H1 (cell line): ENCODE data around the gene ZNF483. TPM values are rescaled to one million over a fixed set of nuclear protein-coding genes. Genes with fewer than 3 reads are reported as not detected.
A peak's percentile ranks its signal among the peaks of the same experiment; 100 is the strongest.

Experiments
- CTCF ChIA-PET: fragments of 300-600 bp; sonication (Branson Sonifier 250); formaldehyde crosslinking; loops from one replicate; lab custom pipeline; 2021; ENCODE audit not compliant: partially characterized antibody; lab: Charles Lee
- POLR2A ChIA-PET: fragments of 300-600 bp; sonication (Branson Sonifier 250); formaldehyde crosslinking; loops from one replicate; lab custom pipeline; 2021; ENCODE audit warnings: inconsistent platforms; ENCODE audit not compliant: partially characterized antibody; lab: Charles Lee
- DNase-seq, 2 experiments: peaks; one replicate each; pipeline versions ENCODE4 v3.0.0 to v3.0.0-alpha.2; 2010 to 2022; ENCODE audit warnings: low spot score in 2 of 2, low read depth in 1 of 2, mixed read lengths in 1 of 2
- FAIRE-seq: peaks from 2 replicates; lab custom pipeline; 2011; peaks lifted over from hg19 to GRCh38; lab: Jason Lieb, UNC
- H2AFZ ChIP-seq: 2 replicates; pipeline ENCODE4 v1.8.1; 2012; ENCODE audit warnings: low read length, inconsistent platforms
- H2AK5ac ChIP-seq: 2 replicates; pipeline ENCODE4 v1.6.1; 2013; ENCODE audit warnings: low read depth, low read length
- H2BK120ac ChIP-seq: replicated peaks from 2 replicates; pipeline ENCODE3; 2013; ENCODE audit warnings: low read depth, low read length, inconsistent platforms
- H2BK12ac ChIP-seq: 2 replicates; pipeline ENCODE4 v1.6.1; 2013; ENCODE audit warnings: low read depth, low read length
- H2BK15ac ChIP-seq: 2 replicates; pipeline ENCODE4 v1.6.1; 2013; ENCODE audit warnings: low read length
- H2BK20ac ChIP-seq: 2 replicates; pipeline ENCODE4 v1.6.1; 2013; ENCODE audit warnings: low read length
- H2BK5ac ChIP-seq: 2 replicates; pipeline ENCODE4 v1.6.1; 2013; ENCODE audit warnings: low read depth, low read length
- H3K14ac ChIP-seq: 2 replicates; pipeline ENCODE4 v1.6.1; 2013; ENCODE audit warnings: inconsistent platforms; ENCODE audit not compliant: insufficient read length
- H3K18ac ChIP-seq: 2 replicates; pipeline ENCODE4 v1.6.1; 2013; ENCODE audit warnings: low read length; ENCODE audit errors: extremely low read depth
- H3K23ac ChIP-seq: 2 replicates; pipeline ENCODE4 v1.6.1; 2013; ENCODE audit warnings: inconsistent platforms; ENCODE audit not compliant: insufficient read length
- H3K23me2 ChIP-seq: 2 replicates; pipeline ENCODE4 v1.6.1; 2013; ENCODE audit warnings: low read depth, low read length
- H3K27ac ChIP-seq: 2 replicates; pipeline ENCODE4 v1.6.1; 2011; ENCODE audit warnings: low read depth, low read length, inconsistent platforms
- H3K27me3 ChIP-seq, 4 experiments: replicated peaks in 1 of 4; 1 replicate in 1 of 4; 2 replicates in 3 of 4; pipeline versions ENCODE4 v1.6.1 to v1.8.1; 2011 to 2013; ENCODE audit warnings: low read length in 3 of 4, mild to moderate bottlenecking in 3 of 4, inconsistent platforms in 2 of 4, mixed read lengths in 2 of 4, moderate library complexity in 1 of 4; ENCODE audit not compliant: control insufficient read depth in 3 of 4, insufficient read depth in 3 of 4; ENCODE audit errors: extremely low read depth in 1 of 4
- H3K36me3 ChIP-seq, 4 experiments: 2 replicates each; pipeline versions ENCODE4 v1.6.1 to v1.8.1; 2011 to 2013; ENCODE audit warnings: mild to moderate bottlenecking in 4 of 4, low read length in 3 of 4, moderate library complexity in 2 of 4, control low read depth in 1 of 4, inconsistent platforms in 1 of 4; ENCODE audit not compliant: insufficient read depth in 4 of 4, control insufficient read depth in 2 of 4
- H3K4ac ChIP-seq: replicated peaks from 2 replicates; pipeline ENCODE3; 2013; ENCODE audit warnings: low read length, low read depth, mixed read lengths, inconsistent platforms; ENCODE audit not compliant: insufficient read length
- H3K4me1 ChIP-seq, 4 experiments: replicated peaks in 1 of 4; 1 replicate in 1 of 4; 2 replicates in 3 of 4; pipeline versions ENCODE4 v1.6.1 to v1.8.1; 2011 to 2013; ENCODE audit warnings: low read length in 3 of 4, inconsistent platforms in 2 of 4, mixed read lengths in 1 of 4; ENCODE audit not compliant: insufficient read depth in 4 of 4, control insufficient read depth in 3 of 4
- H3K4me2 ChIP-seq, 2 experiments: 2 replicates each; pipeline versions ENCODE4 v1.6.1 to v1.8.1; 2011 to 2013; ENCODE audit warnings: low read depth in 2 of 2, low read length in 2 of 2, control low read depth in 1 of 2, inconsistent platforms in 1 of 2, mild to moderate bottlenecking in 1 of 2; ENCODE audit not compliant: insufficient read depth in 1 of 2
- H3K4me3 ChIP-seq, 4 experiments: fragments of 200-600, 300-600 bp in 1 of 4; sonication (generic), shearing (Covaris generic), sonication (Bioruptor Twin) in 1 of 4; 2 replicates each; pipeline versions ENCODE4 v1.5.1 to v1.8.1; 2011 to 2016; ENCODE audit warnings: low read length in 4 of 4, low read depth in 3 of 4, control low read depth in 2 of 4, inconsistent platforms in 2 of 4, mild to moderate bottlenecking in 2 of 4, mixed read lengths in 1 of 4, moderate library complexity in 1 of 4; ENCODE audit not compliant: insufficient read depth in 2 of 4; ENCODE audit errors: extremely low read depth in 1 of 4
- H3K56ac ChIP-seq: replicated peaks from 2 replicates; pipeline ENCODE3; 2013; ENCODE audit warnings: low read depth, mild to moderate bottlenecking, mixed read lengths, low read length, inconsistent platforms; ENCODE audit not compliant: insufficient read length
- H3K79me1 ChIP-seq: 2 replicates; pipeline ENCODE4 v1.6.1; 2013; ENCODE audit warnings: low read depth, low read length, control low read depth
- H3K79me2 ChIP-seq, 2 experiments: 2 replicates each; pipeline versions ENCODE4 v1.6.1 to v1.8.1; 2012 to 2013; ENCODE audit warnings: low read length in 2 of 2, mild to moderate bottlenecking in 2 of 2, inconsistent platforms in 1 of 2; ENCODE audit not compliant: insufficient read depth in 2 of 2, control insufficient read depth in 1 of 2
- H3K9ac ChIP-seq, 4 experiments: replicated peaks in 1 of 4; 1 replicate in 1 of 4; 2 replicates in 3 of 4; pipeline versions ENCODE4 v1.6.1 to v1.8.1; 2011 to 2013; ENCODE audit warnings: low read depth in 3 of 4, low read length in 3 of 4, control low read depth in 2 of 4, mild to moderate bottlenecking in 2 of 4, moderate library complexity in 2 of 4, inconsistent platforms in 1 of 4; ENCODE audit errors: extremely low read depth in 1 of 4
- H3K9me3 ChIP-seq, 2 experiments: 2 replicates each; pipeline versions ENCODE4 v1.6.1 to v1.8.1; 2012 to 2013; ENCODE audit warnings: mild to moderate bottlenecking in 2 of 2, moderate library complexity in 2 of 2, control low read depth in 1 of 2, inconsistent platforms in 1 of 2, low read depth in 1 of 2, low read length in 1 of 2, mixed read lengths in 1 of 2; ENCODE audit not compliant: insufficient read depth in 2 of 2
- H4K20me1 ChIP-seq, 2 experiments: replicated peaks in 1 of 2; 2 replicates each; pipeline versions ENCODE3 to v1.8.1; 2011 to 2013; ENCODE audit warnings: inconsistent platforms in 2 of 2, low read length in 2 of 2, mild to moderate bottlenecking in 1 of 2; ENCODE audit not compliant: insufficient read depth in 2 of 2, control insufficient read depth in 1 of 2
- H4K5ac ChIP-seq: 2 replicates; pipeline ENCODE4 v1.6.1; 2013; ENCODE audit warnings: low read length, low read depth, mixed read lengths, inconsistent platforms; ENCODE audit not compliant: insufficient read length
- H4K8ac ChIP-seq: 2 replicates; pipeline ENCODE4 v1.8.0; 2013; ENCODE audit warnings: mild to moderate bottlenecking, moderate library complexity, low read length, inconsistent platforms; ENCODE audit not compliant: insufficient read depth; ENCODE audit errors: extremely low read depth
- H4K91ac ChIP-seq: replicated peaks from 2 replicates; pipeline ENCODE3; 2013; ENCODE audit warnings: low read length, mixed read lengths, inconsistent platforms; ENCODE audit not compliant: insufficient read length
- HDAC2 ChIP-seq, 2 experiments: fragments of 300-600 bp in 1 of 2; sonication (generic) in 1 of 2; IDR thresholded peaks; 2 replicates each; pipeline ENCODE4 v1.6.1; 2011 to 2012; ENCODE audit warnings: low read depth in 2 of 2, low read length in 2 of 2, mild to moderate bottlenecking in 2 of 2, moderate library complexity in 2 of 2, borderline replicate concordance in 1 of 2, inconsistent platforms in 1 of 2
- SP1 ChIP-seq: IDR thresholded peaks from 2 replicates; pipeline ENCODE4 v1.6.1; 2011; ENCODE audit warnings: low read depth, low read length
- SP4 ChIP-seq: IDR thresholded peaks from 2 replicates; pipeline ENCODE4 v1.6.1; 2012; ENCODE audit warnings: low read length, inconsistent platforms
- TAF1 ChIP-seq: IDR thresholded peaks from 2 replicates; pipeline ENCODE4 v1.6.1; 2011; ENCODE audit warnings: mild to moderate bottlenecking, low read depth, low read length
- WGBS, 2 experiments: shearing (Covaris generic) in 1 of 2; methylation state at CpG; one replicate each; pipeline versions ENCODE4 v1.1.6 to v1.1.7; 2013 to 2015; ENCODE audit warnings: low lambda C conversion rate in 2 of 2, mixed read lengths in 2 of 2, inconsistent platforms in 1 of 2, low coverage in 1 of 2, missing lambda C conversion rate in 1 of 2; ENCODE audit not compliant: insufficient replicate concordance in 2 of 2, insufficient coverage in 1 of 2, insufficient read length in 1 of 2; ENCODE audit errors: extremely low coverage in 1 of 2, missing lambda C conversion rate in 1 of 2; 5-methylcytosine and 5-hydroxymethylcytosine counted together
- long read RNA-seq, 2 experiments: library from RNA in 1 of 2; library from capped mRNA in 1 of 2; stranded (forward); transcript quantifications; one replicate each; pipeline ENCODE4 v2.0.0, GENCODE V29; 2021; ENCODE audit warnings: inconsistent platforms in 1 of 2
- polyA minus RNA-seq, 3 experiments: library from RNA; depleted of rRNA, polyadenylated mRNA; stranded (reverse); fragments of >200 nt; gene quantifications; 1 replicate in 2 of 3; 2 replicates in 1 of 3; pipeline ENCODE4 v1.2.3, GENCODE V29; 2011
- polyA plus RNA-seq, 7 experiments: library from polyadenylated mRNA; depleted of rRNA in 3 of 7; stranded (reverse) in 5 of 7; unstranded in 2 of 7; fragments of >200 nt in 5 of 7; fragments of 200-250 nt in 2 of 7; gene quantifications; 1 replicate in 5 of 7; 2 replicates in 1 of 7; 4 replicates in 1 of 7; pipeline versions ENCODE4 v1.2.1 to v1.2.3, GENCODE V29; 2011 to 2013; ENCODE audit warnings: missing spikeins in 2 of 7, mixed read lengths in 2 of 7
- total RNA-seq: library from RNA; stranded (reverse); fragmentation: NEBNext Ultra II Directional; extraction: Animal tissue kit (Norgen Biotek cat#: 25700); gene quantifications from 2 replicates; pipeline ENCODE4 v1.2.1, GENCODE V29; 2021
- TF ChIP-seq, protein P1 (sequence below): IDR thresholded peaks from 2 replicates; pipeline ENCODE4 v1.6.1; 2012; ENCODE audit warnings: low read length, inconsistent platforms

The ZNF483 gene
- total RNA-seq, result 82.0 and 83.8 TPM in 2 replicates
- 3.2 and 4.8 TPM in 2 replicates for polyA plus RNA-seq (2011; rRNA removed)
- polyA plus RNA-seq (2011; cell fraction: cytosol; rRNA removed), result 7.0 TPM
- polyA plus RNA-seq (2011; cell fraction: nucleus; rRNA removed), result 7.8 TPM
- polyA plus RNA-seq (2012, experiment 1 of 2), result 6.5 to 13.6 TPM (median 7.9 TPM) in 4 replicates
- polyA plus RNA-seq (2012, experiment 2 of 2), result 0.64 TPM
- polyA plus RNA-seq (2013, experiment 1 of 2), result 18.0 TPM
- 16.1 TPM for polyA plus RNA-seq (2013, experiment 2 of 2)
- 154 and 238 TPM in 2 replicates for polyA minus RNA-seq (2011; rRNA and poly(A)+ RNA removed)
- polyA minus RNA-seq (2011; cell fraction: cytosol; rRNA and poly(A)+ RNA removed), result 60.5 TPM
- polyA minus RNA-seq (2011; cell fraction: nucleus; rRNA and poly(A)+ RNA removed), result 112 TPM
- long read RNA-seq, experiment 1, partial matches to known transcripts, result 1 of 20 reads
- long read RNA-seq, experiment 1, other reads (novel, unspliced or antisense), result 18 of 20 reads
- long read RNA-seq, experiment 2, partial matches to known transcripts, result 0 of 5 reads
- long read RNA-seq, experiment 2, other reads (novel, unspliced or antisense), result 2 of 5 reads

DNA sequence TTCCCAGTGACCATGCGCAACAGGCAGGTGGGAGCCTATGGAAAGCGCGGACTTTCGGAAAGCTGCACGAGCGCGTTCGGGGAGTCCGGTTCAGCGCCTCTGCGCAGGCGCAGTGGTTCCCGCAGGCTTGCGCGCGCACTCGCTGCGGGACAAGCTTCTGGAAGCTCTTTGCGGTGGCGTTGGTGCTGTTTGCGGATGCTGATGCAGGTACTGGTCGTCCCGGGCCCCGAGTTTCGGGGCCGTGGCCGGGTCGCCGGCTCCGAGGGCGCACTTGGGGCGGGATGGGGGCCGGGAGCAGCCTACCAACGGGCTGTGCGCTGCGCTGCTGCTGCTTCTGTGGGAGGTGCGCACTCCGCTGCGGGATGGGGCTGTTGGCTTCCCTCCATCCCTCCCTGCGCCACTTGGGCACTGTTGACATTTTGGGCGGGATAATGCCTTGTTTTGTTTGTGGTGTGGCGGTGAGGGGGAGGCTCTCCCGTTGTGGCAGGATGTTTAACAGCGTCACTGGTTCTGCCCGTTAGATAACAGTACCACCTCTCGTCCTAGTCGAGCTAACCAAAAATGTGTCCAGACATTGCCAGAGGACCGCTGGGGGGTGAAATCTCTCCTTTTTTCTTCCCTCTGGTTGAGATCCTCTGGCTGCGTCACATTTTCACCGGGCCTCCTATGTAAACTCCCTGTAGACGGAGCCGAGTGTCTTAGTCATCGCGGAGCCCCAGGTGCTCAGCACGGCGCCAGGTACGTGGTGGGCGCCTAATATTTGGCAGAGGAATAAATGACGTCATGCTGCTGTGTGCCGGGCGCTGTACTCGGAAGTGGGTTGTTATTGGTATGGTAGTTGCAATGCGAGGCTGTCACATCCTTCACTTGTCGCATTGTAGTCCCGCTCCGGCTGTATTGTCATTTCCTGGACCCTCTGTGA is at the start of gene ZNF483:
ZNF483 (plus strand) TSS at position 124 of the 922 bp plus-strand sequence. CDS start 2,217 bp downstream, outside the sequence.
- CTCF ChIA-PET, result interaction anchor here (0.5 to 1.7 kb wide), 4 partner anchors 9 to 235 kb away, joined by 3 to 4 read pairs (median 4); no protein-coding TSS in a partner anchor
- no peak for FAIRE-seq
- TF ChIP-seq SP1, result no peak
- TF ChIP-seq, protein P1, sequence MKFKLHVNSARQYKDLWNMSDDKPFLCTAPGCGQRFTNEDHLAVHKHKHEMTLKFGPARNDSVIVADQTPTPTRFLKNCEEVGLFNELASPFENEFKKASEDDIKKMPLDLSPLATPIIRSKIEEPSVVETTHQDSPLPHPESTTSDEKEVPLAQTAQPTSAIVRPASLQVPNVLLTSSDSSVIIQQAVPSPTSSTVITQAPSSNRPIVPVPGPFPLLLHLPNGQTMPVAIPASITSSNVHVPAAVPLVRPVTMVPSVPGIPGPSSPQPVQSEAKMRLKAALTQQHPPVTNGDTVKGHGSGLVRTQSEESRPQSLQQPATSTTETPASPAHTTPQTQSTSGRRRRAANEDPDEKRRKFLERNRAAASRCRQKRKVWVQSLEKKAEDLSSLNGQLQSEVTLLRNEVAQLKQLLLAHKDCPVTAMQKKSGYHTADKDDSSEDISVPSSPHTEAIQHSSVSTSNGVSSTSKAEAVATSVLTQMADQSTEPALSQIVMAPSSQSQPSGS, result peak; percentile 85
- peak in 1 of 2 experiments; percentile 87; a peak in 2 of 4 replicates for TF ChIP-seq HDAC2 (IDR thresholded peaks at IDR 0.05; ENCODE audit: borderline replicate concordance in 1 of 2, low read depth in 2 of 2, low read length in 2 of 2)
- TF ChIP-seq SP4, result 0 out of 2 replicates have a peak, but pooled peaks have one; percentile 28
- TF ChIP-seq TAF1, result 0 out of 2 replicates have a peak, but pooled peaks have one; percentile 44

More for the DNA sequence above, at the start of gene ZNF483:
- Histone ChIP-seq H3K23ac (peak within 1 kb of the TSS; percentile 85), H2BK15ac (peak within 1 kb of the TSS; percentile 46), H3K4me1 (peaks cover 7 to 18% (median 11%) of the 10 kb centered on the region in 4 experiments; a peak in 6 of 7 replicates), H4K20me1 (peaks cover 0 to 3% of the 10 kb centered on the region in 2 experiments), H2BK12ac (peak within 1 kb of the TSS; percentile 52), H3K4me2 (peak within 1 kb of the TSS; percentile 85 to 96), H3K56ac (peak within 1 kb of the TSS; percentile 34), H4K8ac (peak within 1 kb of the TSS; percentile 84), H2BK120ac (peak within 1 kb of the TSS; percentile 24), H3K79me2 (peaks cover 0 to 35% of the 10 kb centered on the region in 2 experiments; a peak in 3 of 4 replicates), H3K18ac (peak within 1 kb of the TSS; percentile 65), H3K27ac (peak within 1 kb of the TSS; percentile 51), H3K36me3 (peaks cover 0 to 15% (median 7%) of the 10 kb centered on the region in 4 experiments; a peak in 3 of 8 replicates), H4K5ac (peak within 1 kb of the TSS; percentile 2), H3K4me3 (peak within 1 kb of the TSS; percentile 71 to 87 (median 80)), H3K4ac (peak within 1 kb of the TSS; percentile 87), H2AFZ (no peak within 1 kb of the TSS; the same call in 1 of the 2 replicates), H3K23me2 (peaks cover 12% of the 10 kb centered on the region), H2AK5ac (peak within 1 kb of the TSS; percentile 75), H3K9me3 (no peaks in the 10 kb centered on the region), H3K14ac (no peak within 1 kb of the TSS), H4K91ac (peak within 1 kb of the TSS; percentile 88), H2BK5ac (peak within 1 kb of the TSS; percentile 88; the same call in 1 of the 2 replicates), H2BK20ac (peak within 1 kb of the TSS; percentile 87; the same call in 1 of the 2 replicates), H3K27me3 (no peaks in the 10 kb centered on the region), H3K9ac (peak within 1 kb of the TSS; percentile 58 to 81 (median 74)), H3K79me1 (peaks cover 7% of the 10 kb centered on the region)
- peak; percentile 78 to 94 for DNase-seq
- WGBS, 2 experiments, result 5% methylated on average over 63 of the region's 66 CpGs; no CpG with 5 or more reads in 1 of the 2 experiments
- POLR2A ChIA-PET, result interaction anchor here (0.5 to 7.9 kb wide), 17 partner anchors 7 to 309 kb away, joined by 3 to 64 read pairs (median 4); partner anchors contain the start of genes DNAJC25 and ECPAS
